H1 (cell line): ENCODE data around the gene NUBP2. TPM values are rescaled to one million over a fixed set of nuclear protein-coding genes. Genes with fewer than 3 reads are reported as not detected.

ENCODE experiments used
- CTCF ChIA-PET: fragments of 300-600 bp; sonication (Branson Sonifier 250); formaldehyde crosslinking; loops from one replicate; lab custom pipeline; 2021; ENCODE audit not compliant: partially characterized antibody; lab: Charles Lee
- POLR2A ChIA-PET: fragments of 300-600 bp; sonication (Branson Sonifier 250); formaldehyde crosslinking; loops from one replicate; lab custom pipeline; 2021; ENCODE audit warnings: inconsistent platforms; ENCODE audit not compliant: partially characterized antibody; lab: Charles Lee
- DNase-seq, 2 experiments: peaks; one replicate each; pipeline versions ENCODE4 v3.0.0 to v3.0.0-alpha.2; 2010 to 2022; ENCODE audit warnings: low spot score in 2 of 2, low read depth in 1 of 2, mixed read lengths in 1 of 2
- FAIRE-seq: peaks from 2 replicates; lab custom pipeline; 2011; peaks lifted over from hg19 to GRCh38; lab: Jason Lieb, UNC
- H2AFZ ChIP-seq: 2 replicates; pipeline ENCODE4 v1.8.1; 2012; ENCODE audit warnings: low read length, inconsistent platforms
- H2AK5ac ChIP-seq: 2 replicates; pipeline ENCODE4 v1.6.1; 2013; ENCODE audit warnings: low read depth, low read length
- H2BK120ac ChIP-seq: replicated peaks from 2 replicates; pipeline ENCODE3; 2013; ENCODE audit warnings: low read depth, low read length, inconsistent platforms
- H2BK12ac ChIP-seq: 2 replicates; pipeline ENCODE4 v1.6.1; 2013; ENCODE audit warnings: low read depth, low read length
- H2BK15ac ChIP-seq: 2 replicates; pipeline ENCODE4 v1.6.1; 2013; ENCODE audit warnings: low read length
- H2BK20ac ChIP-seq: 2 replicates; pipeline ENCODE4 v1.6.1; 2013; ENCODE audit warnings: low read length
- H2BK5ac ChIP-seq: 2 replicates; pipeline ENCODE4 v1.6.1; 2013; ENCODE audit warnings: low read depth, low read length
- H3K14ac ChIP-seq: 2 replicates; pipeline ENCODE4 v1.6.1; 2013; ENCODE audit warnings: inconsistent platforms; ENCODE audit not compliant: insufficient read length
- H3K18ac ChIP-seq: 2 replicates; pipeline ENCODE4 v1.6.1; 2013; ENCODE audit warnings: low read length; ENCODE audit errors: extremely low read depth
- H3K23ac ChIP-seq: 2 replicates; pipeline ENCODE4 v1.6.1; 2013; ENCODE audit warnings: inconsistent platforms; ENCODE audit not compliant: insufficient read length
- H3K23me2 ChIP-seq: 2 replicates; pipeline ENCODE4 v1.6.1; 2013; ENCODE audit warnings: low read depth, low read length
- H3K27ac ChIP-seq: 2 replicates; pipeline ENCODE4 v1.6.1; 2011; ENCODE audit warnings: low read depth, low read length, inconsistent platforms
- H3K27me3 ChIP-seq, 4 experiments: replicated peaks in 1 of 4; 1 replicate in 1 of 4; 2 replicates in 3 of 4; pipeline versions ENCODE4 v1.6.1 to v1.8.1; 2011 to 2013; ENCODE audit warnings: low read length in 3 of 4, mild to moderate bottlenecking in 3 of 4, inconsistent platforms in 2 of 4, mixed read lengths in 2 of 4, moderate library complexity in 1 of 4; ENCODE audit not compliant: control insufficient read depth in 3 of 4, insufficient read depth in 3 of 4; ENCODE audit errors: extremely low read depth in 1 of 4
- H3K36me3 ChIP-seq, 4 experiments: 2 replicates each; pipeline versions ENCODE4 v1.6.1 to v1.8.1; 2011 to 2013; ENCODE audit warnings: mild to moderate bottlenecking in 4 of 4, low read length in 3 of 4, moderate library complexity in 2 of 4, control low read depth in 1 of 4, inconsistent platforms in 1 of 4; ENCODE audit not compliant: insufficient read depth in 4 of 4, control insufficient read depth in 2 of 4
- H3K4ac ChIP-seq: replicated peaks from 2 replicates; pipeline ENCODE3; 2013; ENCODE audit warnings: low read length, low read depth, mixed read lengths, inconsistent platforms; ENCODE audit not compliant: insufficient read length
- H3K4me1 ChIP-seq, 4 experiments: replicated peaks in 1 of 4; 1 replicate in 1 of 4; 2 replicates in 3 of 4; pipeline versions ENCODE4 v1.6.1 to v1.8.1; 2011 to 2013; ENCODE audit warnings: low read length in 3 of 4, inconsistent platforms in 2 of 4, mixed read lengths in 1 of 4; ENCODE audit not compliant: insufficient read depth in 4 of 4, control insufficient read depth in 3 of 4
- H3K4me2 ChIP-seq, 2 experiments: 2 replicates each; pipeline versions ENCODE4 v1.6.1 to v1.8.1; 2011 to 2013; ENCODE audit warnings: low read depth in 2 of 2, low read length in 2 of 2, control low read depth in 1 of 2, inconsistent platforms in 1 of 2, mild to moderate bottlenecking in 1 of 2; ENCODE audit not compliant: insufficient read depth in 1 of 2
- H3K4me3 ChIP-seq, 4 experiments: fragments of 200-600, 300-600 bp in 1 of 4; sonication (generic), shearing (Covaris generic), sonication (Bioruptor Twin) in 1 of 4; 2 replicates each; pipeline versions ENCODE4 v1.5.1 to v1.8.1; 2011 to 2016; ENCODE audit warnings: low read length in 4 of 4, low read depth in 3 of 4, control low read depth in 2 of 4, inconsistent platforms in 2 of 4, mild to moderate bottlenecking in 2 of 4, mixed read lengths in 1 of 4, moderate library complexity in 1 of 4; ENCODE audit not compliant: insufficient read depth in 2 of 4; ENCODE audit errors: extremely low read depth in 1 of 4
- H3K56ac ChIP-seq: replicated peaks from 2 replicates; pipeline ENCODE3; 2013; ENCODE audit warnings: low read depth, mild to moderate bottlenecking, mixed read lengths, low read length, inconsistent platforms; ENCODE audit not compliant: insufficient read length
- H3K79me1 ChIP-seq: 2 replicates; pipeline ENCODE4 v1.6.1; 2013; ENCODE audit warnings: low read depth, low read length, control low read depth
- H3K79me2 ChIP-seq, 2 experiments: 2 replicates each; pipeline versions ENCODE4 v1.6.1 to v1.8.1; 2012 to 2013; ENCODE audit warnings: low read length in 2 of 2, mild to moderate bottlenecking in 2 of 2, inconsistent platforms in 1 of 2; ENCODE audit not compliant: insufficient read depth in 2 of 2, control insufficient read depth in 1 of 2
- H3K9ac ChIP-seq, 4 experiments: replicated peaks in 1 of 4; 1 replicate in 1 of 4; 2 replicates in 3 of 4; pipeline versions ENCODE4 v1.6.1 to v1.8.1; 2011 to 2013; ENCODE audit warnings: low read depth in 3 of 4, low read length in 3 of 4, control low read depth in 2 of 4, mild to moderate bottlenecking in 2 of 4, moderate library complexity in 2 of 4, inconsistent platforms in 1 of 4; ENCODE audit errors: extremely low read depth in 1 of 4
- H3K9me3 ChIP-seq, 2 experiments: 2 replicates each; pipeline versions ENCODE4 v1.6.1 to v1.8.1; 2012 to 2013; ENCODE audit warnings: mild to moderate bottlenecking in 2 of 2, moderate library complexity in 2 of 2, control low read depth in 1 of 2, inconsistent platforms in 1 of 2, low read depth in 1 of 2, low read length in 1 of 2, mixed read lengths in 1 of 2; ENCODE audit not compliant: insufficient read depth in 2 of 2
- H4K20me1 ChIP-seq, 2 experiments: replicated peaks in 1 of 2; 2 replicates each; pipeline versions ENCODE3 to v1.8.1; 2011 to 2013; ENCODE audit warnings: inconsistent platforms in 2 of 2, low read length in 2 of 2, mild to moderate bottlenecking in 1 of 2; ENCODE audit not compliant: insufficient read depth in 2 of 2, control insufficient read depth in 1 of 2
- H4K5ac ChIP-seq: 2 replicates; pipeline ENCODE4 v1.6.1; 2013; ENCODE audit warnings: low read length, low read depth, mixed read lengths, inconsistent platforms; ENCODE audit not compliant: insufficient read length
- H4K8ac ChIP-seq: 2 replicates; pipeline ENCODE4 v1.8.0; 2013; ENCODE audit warnings: mild to moderate bottlenecking, moderate library complexity, low read length, inconsistent platforms; ENCODE audit not compliant: insufficient read depth; ENCODE audit errors: extremely low read depth
- H4K91ac ChIP-seq: replicated peaks from 2 replicates; pipeline ENCODE3; 2013; ENCODE audit warnings: low read length, mixed read lengths, inconsistent platforms; ENCODE audit not compliant: insufficient read length
- CBX8 ChIP-seq: fragments of 300-800, 300-1000 bp; sonication (generic); IDR thresholded peaks from 2 replicates; pipeline ENCODE4 v1.7.1; 2016; ENCODE audit warnings: low read depth, low read length, borderline replicate concordance
- GABPA ChIP-seq: IDR thresholded peaks from 2 replicates; pipeline ENCODE4 v1.6.1; 2011; ENCODE audit warnings: mild to moderate bottlenecking, low read length, moderate library complexity, borderline replicate concordance; ENCODE audit not compliant: insufficient read depth
- MAX ChIP-seq: IDR thresholded peaks from 2 replicates; pipeline ENCODE4 v1.6.1; 2012; ENCODE audit warnings: inconsistent platforms
- PHF8 ChIP-seq: fragments of 200-600 bp; sonication (generic); conservative IDR thresholded peaks from 2 replicates; pipeline ENCODE4 v1.7.1; 2012; ENCODE audit warnings: low read depth, mild to moderate bottlenecking, inconsistent platforms, low read length, moderate library complexity
- POLR2A ChIP-seq, 2 experiments: IDR thresholded peaks; 1 replicate in 1 of 2; 2 replicates in 1 of 2; pipeline ENCODE4 v1.6.1; 2011; ENCODE audit warnings: low read depth in 2 of 2, low read length in 2 of 2, mild to moderate bottlenecking in 2 of 2; ENCODE audit errors: control extremely low read depth in 1 of 2
- RNF2 ChIP-seq: fragments of 200-900, 300-1000 bp; sonication (generic); IDR thresholded peaks from 2 replicates; pipeline ENCODE4 v1.7.1; 2016; ENCODE audit warnings: borderline replicate concordance, low read depth, mild to moderate bottlenecking, antibody characterized with exemption, low read length; ENCODE audit not compliant: poor library complexity, severe bottlenecking; ENCODE audit errors: missing control alignments
- SIN3A ChIP-seq, 2 experiments: IDR thresholded peaks in 1 of 2; conservative IDR thresholded peaks in 1 of 2; 2 replicates each; pipeline ENCODE4 v1.6.1; 2011 to 2012; ENCODE audit warnings: low read length in 2 of 2, improper control_type of control experiment in 1 of 2, low read depth in 1 of 2, mild to moderate bottlenecking in 1 of 2
- TAF1 ChIP-seq: IDR thresholded peaks from 2 replicates; pipeline ENCODE4 v1.6.1; 2011; ENCODE audit warnings: mild to moderate bottlenecking, low read depth, low read length
- TBP ChIP-seq: IDR thresholded peaks from 2 replicates; pipeline ENCODE4 v1.6.1; 2011; ENCODE audit warnings: low read depth, low read length, improper control_type of control experiment
- whole genome bisulfite sequencing, 2 experiments: shearing (Covaris generic) in 1 of 2; methylation state at CpG; one replicate each; pipeline versions ENCODE4 v1.1.6 to v1.1.7; 2013 to 2015; ENCODE audit warnings: low lambda C conversion rate in 2 of 2, mixed read lengths in 2 of 2, inconsistent platforms in 1 of 2, low coverage in 1 of 2, missing lambda C conversion rate in 1 of 2; ENCODE audit not compliant: insufficient replicate concordance in 2 of 2, insufficient coverage in 1 of 2, insufficient read length in 1 of 2; ENCODE audit errors: extremely low coverage in 1 of 2, missing lambda C conversion rate in 1 of 2; 5-methylcytosine and 5-hydroxymethylcytosine counted together
- polyA plus RNA-seq, 7 experiments: library from polyadenylated mRNA; depleted of rRNA in 3 of 7; stranded (reverse) in 5 of 7; unstranded in 2 of 7; fragments of >200 nt in 5 of 7; fragments of 200-250 nt in 2 of 7; gene quantifications; 1 replicate in 5 of 7; 2 replicates in 1 of 7; 4 replicates in 1 of 7; pipeline versions ENCODE4 v1.2.1 to v1.2.3, GENCODE V29; 2011 to 2013; ENCODE audit warnings: missing spikeins in 2 of 7, mixed read lengths in 2 of 7
- total RNA-seq: library from RNA; stranded (reverse); fragmentation: NEBNext Ultra II Directional; extraction: Animal tissue kit (Norgen Biotek cat#: 25700); gene quantifications from 2 replicates; pipeline ENCODE4 v1.2.1, GENCODE V29; 2021

Gene NUBP2
- total and polyA plus RNA-seq, 2 of the 8 experiments (the other 6 are each of a cell fraction or from before 2014, with no cell fraction given) = 70.3 to 96.9 TPM

- Histone ChIP-seq H3K36me3 (peaks cover 3 to 37% (median 7%) of the 10 kb centered on the region in 4 experiments; a peak in 4 of 8 replicates), H3K27me3 (no peaks in the 10 kb centered on the region), H3K27ac (no peak overlapping the region), H2AFZ (no peak overlapping the region), H4K5ac (no peak overlapping the region), H3K79me2 (peaks cover 0 to 15% of the 10 kb centered on the region in 2 experiments; a peak in 1 of 4 replicates), H3K18ac (no peak overlapping the region; the same call in none of the 2 replicates), H3K4me3 (peak overlapping the region; percentile 82 to 91 (median 82)), H2BK120ac (no peak overlapping the region), H2AK5ac (no peak overlapping the region; the same call in 1 of the 2 replicates), H3K79me1 (peaks cover 4% of the 10 kb centered on the region), H3K56ac (peak overlapping the region; percentile 59), H2BK15ac (no peak overlapping the region), H3K4me2 (peak overlapping the region; percentile 71 to 92), H2BK20ac (no peak overlapping the region), H3K4me1 (peaks cover 0 to 12% (median 10%) of the 10 kb centered on the region in 4 experiments; a peak in 5 of 7 replicates), H3K14ac (no peak overlapping the region), H4K8ac (peak overlapping the region; percentile 68), H3K9me3 (no peaks in the 10 kb centered on the region), H3K9ac (peak overlapping the region in 3 of 4 experiments; percentile 48 to 78 (median 53); a peak in 5 of 7 replicates), H3K23ac (no peak overlapping the region), H2BK12ac (no peak overlapping the region), H3K4ac (no peak overlapping the region), H4K20me1 (peaks cover 0 to 16% of the 10 kb centered on the region in 2 experiments), H2BK5ac (peak overlapping the region; percentile 71; the same call in 1 of the 2 replicates), H3K23me2 (peaks cover 17% of the 10 kb centered on the region), H4K91ac (peak overlapping the region; percentile 93)
- FAIRE-seq (no peak), DNase-seq (peak in 1 of 2 experiments; percentile 76)
- ChIA-PET CTCF (interaction anchor here (0.7 to 2.2 kb wide), 5 partner anchors 11 to 71 kb away, joined by 3 to 8 read pairs (median 3); partner anchors contain the start of genes NUBP2 and SPSB3), POLR2A (interaction anchor here (0.6 to 13.5 kb wide), 30 partner anchors 8 to 462 kb away, joined by 3 to 246 read pairs (median 4); partner anchors contain the start of genes FAHD1, HAGH, IGFALS and JPT2)
- whole genome bisulfite sequencing, 2 experiments = 30% methylated on average over 43 of the region's 81 CpGs; no CpG with 5 or more reads in 1 of the 2 experiments
- TF ChIP-seq TBP (no peak), SIN3A (conservative IDR thresholded peaks at IDR 0.05 in 1 of 2, IDR thresholded peaks at IDR 0.05 in 1 of 2; ENCODE audit: low read depth in 1 of 2, low read length in 2 of 2) (0 out of 4 replicates have a peak, but pooled peaks of 1 of the 2 experiments have one; percentile 11), RNF2 (no peak), CBX8 (no peak), PHF8 (peak; percentile 14; the same call in 1 of the 2 replicates), GABPA (no peak), TAF1 (0 out of 2 replicates have a peak, but pooled peaks have one; percentile 40), POLR2A (IDR thresholded peaks at IDR 0.05; ENCODE audit: control extremely low read depth in 1 of 2, low read depth in 2 of 2, low read length in 2 of 2) (peak in 1 of 2 experiments; percentile 65; a peak in 2 of 3 replicates), MAX (0 out of 2 replicates have a peak, but pooled peaks have one; percentile 6)
Observed at GRCh38 chr16:1770328-1771187, 12.2 kb upstream of the NUBP2 start.
